LNCaP clone FGC (cell line): ENCODE data around the gene NBPF20.
"Not testable (repeated sequence)": the region's sequence is repeated elsewhere in the genome, so short reads cannot be mapped to it uniquely, and the experiment has no call there.

Experiments
- DNase-seq: peaks from one replicate; pipeline ENCODE4 v3.0.0-alpha.2; 2011; ENCODE audit warnings: low read depth
- H3K4me3 ChIP-seq: 2 replicates; pipeline ENCODE4 v1.5.1; 2011; ENCODE audit warnings: mild to moderate bottlenecking, low read depth, low read length, control low read depth
- TF ChIP-seq, protein P1 (sequence below): IDR thresholded peaks from 2 replicates; pipeline ENCODE4 v1.5.1; 2012; ENCODE audit warnings: mild to moderate bottlenecking; ENCODE audit not compliant: control insufficient read depth, insufficient read depth; ENCODE audit errors: extremely low read depth

Gene NBPF20

DNA sequence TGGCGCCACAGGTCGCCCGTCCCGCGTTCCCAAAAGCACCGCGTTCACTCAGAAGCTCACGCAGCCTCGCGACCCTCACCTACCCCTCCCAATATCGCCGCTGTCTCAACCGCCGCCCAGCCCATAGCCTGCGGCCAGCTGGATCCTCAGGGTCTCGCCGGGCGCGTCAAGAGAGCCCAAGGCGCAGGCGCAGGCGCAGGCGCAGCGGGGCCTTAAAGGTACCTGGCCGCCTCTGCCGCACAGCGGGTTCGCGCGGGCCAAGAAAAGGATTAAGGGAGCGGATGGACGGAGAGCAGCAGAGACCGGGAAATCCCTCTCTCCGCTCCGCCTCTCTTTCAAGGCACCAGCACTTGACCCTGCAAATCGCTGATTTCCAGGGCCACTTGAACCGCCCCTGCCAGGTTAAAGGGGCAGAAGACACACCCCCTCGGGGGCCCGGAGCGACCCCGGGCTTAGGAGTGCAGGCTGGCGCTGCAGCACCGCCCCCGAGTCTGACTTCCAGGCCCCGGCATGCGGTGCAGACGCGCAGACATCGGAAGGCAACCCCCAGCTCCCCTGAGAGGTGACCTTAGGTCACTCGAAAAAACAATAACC is at the start of gene NBPF20:
Gene NBPF20 (minus strand): TSS at position 168 of the 594 bp plus-strand sequence. CDS start 20,331 bp downstream, outside the sequence.
- TF ChIP-seq, protein P1, sequence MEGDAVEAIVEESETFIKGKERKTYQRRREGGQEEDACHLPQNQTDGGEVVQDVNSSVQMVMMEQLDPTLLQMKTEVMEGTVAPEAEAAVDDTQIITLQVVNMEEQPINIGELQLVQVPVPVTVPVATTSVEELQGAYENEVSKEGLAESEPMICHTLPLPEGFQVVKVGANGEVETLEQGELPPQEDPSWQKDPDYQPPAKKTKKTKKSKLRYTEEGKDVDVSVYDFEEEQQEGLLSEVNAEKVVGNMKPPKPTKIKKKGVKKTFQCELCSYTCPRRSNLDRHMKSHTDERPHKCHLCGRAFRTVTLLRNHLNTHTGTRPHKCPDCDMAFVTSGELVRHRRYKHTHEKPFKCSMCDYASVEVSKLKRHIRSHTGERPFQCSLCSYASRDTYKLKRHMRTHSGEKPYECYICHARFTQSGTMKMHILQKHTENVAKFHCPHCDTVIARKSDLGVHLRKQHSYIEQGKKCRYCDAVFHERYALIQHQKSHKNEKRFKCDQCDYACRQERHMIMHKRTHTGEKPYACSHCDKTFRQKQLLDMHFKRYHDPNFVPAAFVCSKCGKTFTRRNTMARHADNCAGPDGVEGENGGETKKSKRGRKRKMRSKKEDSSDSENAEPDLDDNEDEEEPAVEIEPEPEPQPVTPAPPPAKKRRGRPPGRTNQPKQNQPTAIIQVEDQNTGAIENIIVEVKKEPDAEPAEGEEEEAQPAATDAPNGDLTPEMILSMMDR = no peak
- DNase-seq = peak; percentile 21
- peak within 1 kb of the TSS; percentile 64 for H3K4me3 ChIP-seq

DNA sequence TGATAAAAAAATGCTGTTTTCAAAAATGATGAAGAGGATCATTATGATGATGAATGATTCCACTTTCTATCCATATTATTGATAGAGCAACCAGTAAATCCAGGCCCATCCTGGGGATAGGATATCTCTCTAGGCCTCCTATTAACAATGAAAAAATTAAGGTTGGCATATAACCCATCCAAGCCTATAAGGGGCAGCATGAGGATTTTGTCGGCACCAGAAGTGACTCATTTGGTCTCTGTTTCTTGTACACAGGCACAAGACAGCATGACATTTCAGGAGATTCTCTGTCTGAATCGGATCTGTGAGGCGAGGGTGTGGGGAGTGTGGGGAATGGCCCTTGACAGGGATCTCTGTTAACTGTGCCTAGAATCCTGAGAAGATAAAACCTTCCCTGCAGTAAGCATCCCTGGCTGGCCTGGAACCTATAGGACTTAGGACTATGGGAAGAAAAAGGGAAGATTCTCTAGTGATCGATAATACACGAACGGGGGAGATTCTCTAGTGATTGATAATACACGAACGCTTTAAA is 49.5 kb upstream of the NBPF20 start:
- not testable (repeated sequence) for DNase-seq, H3K4me3 ChIP-seq

GRCh38 chr1:145472731-145473130 is 47.3 kb upstream of the NBPF20 start:
- DNase-seq, H3K4me3 ChIP-seq: not testable (repeated sequence)

- not testable (repeated sequence) for DNase-seq, H3K4me3 ChIP-seq
These were observed 46.0 kb upstream of the NBPF20 start for GRCh38 chr1:145471365-145471764.

GRCh38 chr1:145465405-145466144 is 40.2 kb upstream of the NBPF20 start:
- H3K4me3 ChIP-seq = peak overlapping the region; percentile 47
- peak; percentile 80 for DNase-seq

DNA sequence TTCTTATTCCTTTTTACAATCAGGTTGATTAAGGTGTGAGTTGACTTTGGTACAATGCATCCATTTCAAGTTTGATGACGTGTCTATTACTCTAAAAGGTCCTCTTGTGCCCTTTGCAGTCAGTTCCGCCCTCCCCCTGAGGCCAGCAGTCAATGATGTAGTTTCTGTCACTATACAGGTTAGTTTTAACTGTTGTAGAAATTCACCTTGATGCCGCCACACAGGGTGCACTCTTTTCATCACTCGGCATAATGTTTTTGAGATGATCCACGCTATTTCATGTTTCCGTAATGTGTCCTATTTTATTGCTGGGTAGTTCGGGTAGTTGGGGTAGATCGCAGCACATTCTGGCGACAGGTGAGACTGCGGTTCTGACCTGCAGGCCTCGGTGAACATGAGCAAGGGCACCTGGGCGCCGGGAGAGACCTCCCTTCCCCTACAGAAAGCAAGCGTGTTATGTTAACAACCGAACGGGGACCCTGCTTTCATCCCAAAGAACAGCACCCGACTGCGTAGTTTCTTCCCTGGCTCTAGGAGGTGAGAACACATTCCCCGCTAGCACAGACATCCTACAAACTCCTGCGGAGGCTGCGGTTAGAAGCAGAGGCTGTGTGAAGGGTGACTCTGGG is 39.4 kb upstream of the NBPF20 start:
- H3K4me3 ChIP-seq = peak overlapping the region; percentile 47
- DNase-seq = not testable (repeated sequence)

GRCh38 chr1:145464017-145464416 is 38.6 kb upstream of the NBPF20 start:
- not testable (repeated sequence) for H3K4me3 ChIP-seq, DNase-seq

DNA sequence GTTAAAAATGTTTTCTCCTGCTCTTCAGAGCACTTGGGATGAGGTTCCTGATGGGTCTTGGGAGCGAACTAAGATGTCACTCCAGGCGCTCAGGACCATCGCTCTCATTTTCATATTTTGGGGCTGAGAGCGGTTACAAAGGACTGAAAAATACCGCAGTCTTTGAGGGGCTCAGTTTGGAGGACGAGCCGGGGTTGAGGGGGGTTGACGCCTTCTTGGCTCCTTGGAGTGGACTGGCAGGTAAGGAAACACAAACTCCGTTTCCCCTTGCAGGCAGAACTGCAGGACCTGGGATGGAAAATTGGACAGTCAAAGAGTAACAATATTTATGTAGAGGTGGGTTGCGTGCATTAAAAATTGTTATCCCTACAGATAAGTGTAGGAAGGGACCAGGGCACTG is 35.3 kb upstream of the NBPF20 start:
- not testable (repeated sequence) for H3K4me3 ChIP-seq

DNA sequence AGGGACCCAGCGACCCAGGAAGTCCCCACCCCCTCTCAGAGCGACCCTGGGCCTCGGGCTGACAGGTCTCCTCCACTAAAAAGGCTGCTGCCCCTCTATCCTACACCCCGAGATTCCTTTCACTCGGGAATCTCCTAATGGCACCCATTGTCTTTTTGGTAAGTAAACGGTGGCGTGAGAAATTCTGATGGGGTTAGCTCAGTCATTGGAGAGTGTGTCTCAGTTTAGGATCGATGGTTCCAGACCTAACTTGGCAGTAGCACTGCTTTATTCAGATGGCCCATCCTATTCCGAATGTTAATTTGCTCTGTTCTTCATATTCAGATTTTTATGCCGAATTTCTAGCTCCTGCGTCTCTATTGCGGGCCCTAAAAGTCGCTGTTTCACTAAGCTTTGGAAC is 34.6 kb upstream of the NBPF20 start:
- H3K4me3 ChIP-seq, DNase-seq: not testable (repeated sequence)

More for the DNA sequence above, 35.3 kb upstream of the NBPF20 start:
- DNase-seq = not testable (repeated sequence)

GRCh38 chr1:145459591-145459990 is 34.2 kb upstream of the NBPF20 start:
- H3K4me3 ChIP-seq, DNase-seq: not testable (repeated sequence)

- H3K4me3 ChIP-seq, DNase-seq: not testable (repeated sequence)
These were observed 33.7 kb upstream of the NBPF20 start for GRCh38 chr1:145459063-145459462.

- not testable (repeated sequence) for H3K4me3 ChIP-seq, DNase-seq
These were observed 29.4 kb upstream of the NBPF20 start for GRCh38 chr1:145454824-145455177.

GRCh38 chr1:145453873-145454823 is 28.7 kb upstream of the NBPF20 start:
- not testable (repeated sequence) for H3K4me3 ChIP-seq, DNase-seq

- not testable (repeated sequence) for H3K4me3 ChIP-seq, DNase-seq
These were observed 27.1 kb upstream of the NBPF20 start for GRCh38 chr1:145452506-145452905.

DNA sequence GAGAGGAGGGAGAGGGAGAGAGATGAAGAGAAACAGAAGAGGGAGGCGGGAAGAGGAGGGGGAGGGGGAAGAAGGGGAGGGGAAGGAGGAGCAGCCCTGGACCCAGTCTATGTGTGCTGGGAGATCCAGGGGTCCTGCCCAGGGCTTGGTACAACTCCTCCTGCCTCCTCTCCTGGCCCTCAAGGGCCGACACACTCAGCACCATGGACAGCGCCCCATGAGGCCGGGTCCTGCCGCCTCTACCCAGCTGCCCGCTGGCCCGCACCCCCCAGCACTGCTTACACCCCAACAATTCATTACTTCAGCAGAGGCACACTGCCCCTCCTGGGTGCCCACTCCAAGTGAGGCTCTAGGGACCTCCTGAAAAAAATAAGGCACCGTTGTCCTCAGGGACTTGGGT is 26.5 kb upstream of the NBPF20 start:
- DNase-seq, H3K4me3 ChIP-seq: not testable (repeated sequence)

- not testable (repeated sequence) for DNase-seq, H3K4me3 ChIP-seq
These were observed 19.8 kb upstream of the NBPF20 start for GRCh38 chr1:145445219-145445618.

GRCh38 chr1:145442340-145442739 is 16.9 kb upstream of the NBPF20 start:
- not testable (repeated sequence) for DNase-seq, H3K4me3 ChIP-seq
